ENCODE data around the gene FCSK. TPM values are rescaled to one million over a fixed set of nuclear protein-coding genes. Genes with fewer than 3 reads are reported as not detected.
"Not testable (repeated sequence)": the region's sequence is repeated elsewhere in the genome, so short reads cannot be mapped to it uniquely, and the experiment has no call there.

Gene FCSK
- total RNA-seq: 10 to 100 TPM; 31.3 to 38.8 TPM

DNA sequence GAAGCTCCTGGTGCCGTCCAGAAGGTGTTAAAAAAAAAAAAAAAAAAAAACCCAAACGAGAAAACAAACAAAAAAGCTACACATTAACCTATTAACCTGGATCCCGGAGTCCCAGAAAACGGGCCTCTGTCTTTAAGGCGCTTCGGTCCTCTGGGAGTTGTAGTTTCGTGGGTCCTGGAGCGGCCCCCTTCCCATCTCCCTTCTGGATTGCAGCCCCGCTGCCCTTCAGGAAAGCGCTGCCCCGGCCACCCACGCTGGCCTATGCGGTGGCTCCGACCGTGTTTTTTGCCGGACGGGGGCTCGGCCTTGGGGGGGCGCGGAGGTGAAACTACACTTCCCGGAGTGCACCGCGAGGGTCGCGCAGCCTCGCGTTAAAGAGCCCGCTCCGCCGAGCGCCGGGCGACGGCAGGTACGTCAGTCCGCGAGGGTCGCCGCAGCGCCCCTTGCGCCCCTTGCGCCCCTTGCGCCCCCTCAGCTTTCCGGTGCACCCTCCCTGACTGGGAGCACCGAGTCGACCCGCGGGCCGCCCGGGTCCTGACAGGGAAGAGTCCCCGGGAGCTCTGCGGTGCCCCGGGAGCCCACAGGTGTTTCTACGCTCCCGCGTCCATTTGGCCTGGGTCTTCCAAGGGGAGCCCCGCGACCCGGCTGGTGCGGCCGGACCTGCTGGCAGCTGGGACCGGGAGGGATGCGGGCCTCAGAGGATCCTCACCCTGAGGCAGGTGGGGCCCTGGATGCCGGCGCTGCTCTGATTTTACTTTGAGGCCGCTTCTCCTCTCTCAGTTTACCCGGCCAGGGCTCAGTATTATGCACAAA, at the start of gene FCSK:
FCSK (plus strand) TSS at position 374 of the 813 bp plus-strand sequence. CDS start 8,596 bp downstream, outside the sequence.
- TF ChIP-seq, protein P1, sequence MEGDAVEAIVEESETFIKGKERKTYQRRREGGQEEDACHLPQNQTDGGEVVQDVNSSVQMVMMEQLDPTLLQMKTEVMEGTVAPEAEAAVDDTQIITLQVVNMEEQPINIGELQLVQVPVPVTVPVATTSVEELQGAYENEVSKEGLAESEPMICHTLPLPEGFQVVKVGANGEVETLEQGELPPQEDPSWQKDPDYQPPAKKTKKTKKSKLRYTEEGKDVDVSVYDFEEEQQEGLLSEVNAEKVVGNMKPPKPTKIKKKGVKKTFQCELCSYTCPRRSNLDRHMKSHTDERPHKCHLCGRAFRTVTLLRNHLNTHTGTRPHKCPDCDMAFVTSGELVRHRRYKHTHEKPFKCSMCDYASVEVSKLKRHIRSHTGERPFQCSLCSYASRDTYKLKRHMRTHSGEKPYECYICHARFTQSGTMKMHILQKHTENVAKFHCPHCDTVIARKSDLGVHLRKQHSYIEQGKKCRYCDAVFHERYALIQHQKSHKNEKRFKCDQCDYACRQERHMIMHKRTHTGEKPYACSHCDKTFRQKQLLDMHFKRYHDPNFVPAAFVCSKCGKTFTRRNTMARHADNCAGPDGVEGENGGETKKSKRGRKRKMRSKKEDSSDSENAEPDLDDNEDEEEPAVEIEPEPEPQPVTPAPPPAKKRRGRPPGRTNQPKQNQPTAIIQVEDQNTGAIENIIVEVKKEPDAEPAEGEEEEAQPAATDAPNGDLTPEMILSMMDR (IDR thresholded peaks at IDR 0.05): no peak
- Histone ChIP-seq H3K36me3 (no peaks in the 10 kb centered on the region), H3K27me3 (no peaks in the 10 kb centered on the region), H3K27ac (peak within 1 kb of the TSS; percentile 75), H3K9me3 (no peaks in the 10 kb centered on the region), H3K9ac (ENCODE audit: low read depth in 2 of 2, low read length in 2 of 2) (peak within 1 kb of the TSS; percentile 89 to 93), H3K4me1 (no peaks in the 10 kb centered on the region), H3K4me3 (peak within 1 kb of the TSS; percentile 95)
- peak; percentile 67 for DNase-seq
- intact Hi-C loops (cut with DNase I): no loop called here

DNA sequence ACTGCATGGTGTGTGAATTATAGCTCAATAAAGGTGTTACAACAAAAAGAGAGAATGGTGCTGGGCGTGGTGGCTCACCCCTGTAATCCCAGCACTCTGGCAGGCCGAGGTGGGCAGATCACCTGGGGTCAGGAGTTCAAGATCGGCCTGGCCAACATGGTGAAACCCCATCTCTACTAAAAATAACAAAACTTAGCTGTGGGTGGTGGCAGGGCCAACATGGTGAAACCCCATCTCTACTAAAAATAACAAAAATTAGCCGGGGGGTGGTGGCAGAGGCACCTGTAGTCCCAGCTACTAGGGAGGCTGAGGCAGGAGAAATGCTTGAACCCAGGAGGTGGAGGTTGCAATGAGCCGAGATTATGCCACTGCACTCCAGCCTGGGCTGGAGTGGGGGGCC, 48.3 kb upstream of the FCSK start:
- intact Hi-C loops (cut with DNase I); DNase-seq; H3K9ac ChIP-seq (ENCODE audit: low read depth in 2 of 2, low read length in 2 of 2); H3K4me1 ChIP-seq; H3K36me3 ChIP-seq; H3K4me3 ChIP-seq; H3K9me3 ChIP-seq; H3K27me3 ChIP-seq; H3K27ac ChIP-seq: not testable (repeated sequence)

DNA sequence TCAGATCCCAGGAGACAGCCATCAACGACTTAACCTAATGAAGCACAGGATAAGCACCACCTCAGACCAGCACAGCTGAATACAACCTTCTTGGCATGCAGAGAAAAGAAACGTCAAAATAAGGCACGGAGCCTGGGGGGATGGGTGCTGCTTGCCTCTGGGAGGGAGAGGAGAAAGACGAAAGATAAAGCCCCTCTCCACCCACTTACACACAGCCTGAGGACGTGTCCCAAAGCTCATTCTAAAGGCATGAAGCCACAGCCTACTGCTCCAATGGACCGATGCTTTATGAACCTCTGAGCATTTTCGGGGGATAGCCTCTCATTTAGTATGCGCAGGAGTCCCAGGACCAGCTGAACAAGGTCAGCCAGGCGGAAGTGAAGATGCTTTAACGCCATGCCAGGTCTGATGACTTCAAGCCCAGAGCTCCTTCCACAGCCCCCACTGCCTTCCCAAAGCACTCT, 46.6 kb upstream of the FCSK start:
- intact Hi-C loops (cut with DNase I): no loop called here
- H3K4me1 ChIP-seq: no peaks in the 10 kb centered on the region
- no peak for DNase-seq
- no peak overlapping the region for H3K4me3 ChIP-seq
- H3K36me3 ChIP-seq: no peaks in the 10 kb centered on the region
- H3K27me3 ChIP-seq: no peaks in the 10 kb centered on the region
- TF ChIP-seq, protein P1 (IDR thresholded peaks at IDR 0.05): no peak
- no peak overlapping the region for H3K27ac ChIP-seq
- no peaks in the 10 kb centered on the region for H3K9me3 ChIP-seq
- no peak overlapping the region for H3K9ac ChIP-seq (ENCODE audit: low read depth in 2 of 2, low read length in 2 of 2)

DNA sequence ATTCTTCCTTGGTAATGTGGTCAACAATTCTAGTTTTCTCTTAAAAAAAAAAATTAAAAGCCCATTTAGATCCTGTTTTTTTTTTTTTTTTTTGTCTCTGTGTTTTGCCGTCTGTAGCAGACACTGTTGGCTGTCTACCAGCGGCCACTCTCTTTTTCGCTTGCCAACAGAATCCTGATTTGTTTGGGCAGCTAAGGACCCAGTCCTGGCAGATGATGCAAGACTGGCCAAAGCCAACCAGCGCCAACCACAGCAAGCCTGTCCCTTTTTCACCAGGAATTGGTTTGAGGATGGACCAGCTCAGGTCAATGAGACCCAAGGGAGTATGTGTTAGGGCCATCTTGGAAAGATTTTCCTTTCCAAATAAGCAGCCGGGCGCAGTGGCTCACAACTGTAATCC, 43.7 kb upstream of the FCSK start:
- intact Hi-C loops (cut with DNase I): no loop called here
- H3K4me3 ChIP-seq: no peak overlapping the region
- no peak for DNase-seq
- H3K27ac ChIP-seq: no peak overlapping the region
- H3K4me1 ChIP-seq: no peaks in the 10 kb centered on the region
- no peaks in the 10 kb centered on the region for H3K27me3 ChIP-seq
- H3K9ac ChIP-seq (ENCODE audit: low read depth in 2 of 2, low read length in 2 of 2): no peak overlapping the region
- no peaks in the 10 kb centered on the region for H3K36me3 ChIP-seq
- H3K9me3 ChIP-seq: no peaks in the 10 kb centered on the region
- TF ChIP-seq, protein P1 (IDR thresholded peaks at IDR 0.05): no peak

DNA sequence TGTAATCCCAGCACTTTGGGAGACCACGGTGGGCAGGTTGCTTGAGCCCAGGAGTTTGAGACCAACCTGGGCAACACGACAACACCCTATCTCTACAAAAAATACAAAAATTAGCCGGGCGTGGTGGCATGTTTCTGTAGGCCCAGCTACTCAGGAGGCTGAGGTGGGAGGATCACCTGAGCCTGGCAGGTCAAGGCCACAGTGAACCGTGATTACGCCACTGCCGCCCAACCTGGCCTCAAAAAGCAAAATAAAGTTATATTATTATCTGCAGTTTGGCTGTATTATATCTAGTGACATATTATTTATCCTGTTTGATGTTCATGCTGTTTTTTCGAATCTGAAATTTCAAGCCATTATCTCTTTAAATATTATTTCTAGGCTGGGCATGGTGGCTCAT, 42.0 kb upstream of the FCSK start:
- Histone ChIP-seq H3K27me3 (no peaks in the 10 kb centered on the region), H3K27ac (no peak overlapping the region), H3K4me1 (peaks cover 5% of the 10 kb centered on the region), H3K4me3 (no peak overlapping the region), H3K36me3 (no peaks in the 10 kb centered on the region), H3K9me3 (no peaks in the 10 kb centered on the region), H3K9ac (ENCODE audit: low read depth in 2 of 2, low read length in 2 of 2) (no peak overlapping the region)
- intact Hi-C loops (cut with DNase I): no loop called here
- DNase-seq: no peak
- TF ChIP-seq, protein P1 (IDR thresholded peaks at IDR 0.05): no peak

DNA sequence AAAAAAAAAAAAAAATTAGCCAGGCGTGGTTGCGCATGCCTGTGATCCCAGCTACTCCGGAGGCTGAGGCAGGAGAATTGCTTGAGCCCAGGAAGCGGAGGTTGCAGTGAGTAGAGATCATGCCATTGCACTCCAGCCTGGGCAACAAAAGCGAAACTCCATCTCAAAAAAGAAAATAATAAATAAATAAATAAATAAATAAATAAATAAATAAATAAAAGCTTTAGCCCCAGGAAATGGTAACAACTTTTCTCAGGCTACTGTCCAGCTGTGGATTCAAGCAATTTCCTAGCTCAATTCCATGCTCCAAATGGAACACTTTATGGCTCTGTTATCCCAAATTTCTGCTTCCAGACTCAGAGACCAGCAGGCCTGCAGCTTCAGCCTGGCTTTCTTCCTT, 40.8 kb upstream of the FCSK start:
- H3K36me3 ChIP-seq; H3K27me3 ChIP-seq; DNase-seq; intact Hi-C loops (cut with DNase I); H3K9me3 ChIP-seq; H3K27ac ChIP-seq; H3K4me3 ChIP-seq; H3K4me1 ChIP-seq; H3K9ac ChIP-seq (ENCODE audit: low read depth in 2 of 2, low read length in 2 of 2): not testable (repeated sequence)
